ENCODE measurements around the gene GTF2F2.

GRCh38 chr13:45119991-45120864 is at the start of gene GTF2F2:
- TF ChIP-seq CTCF (IDR thresholded peaks at IDR 0.05) (peak in 1 of 6 experiments; percentile 32), POLR2A (IDR thresholded peaks at IDR 0.05) (peak in 3 of 4 donors; percentile 27 to 75 (median 47))
